ENCODE measurements around the gene SMIM44. TPM values are rescaled to one million over a fixed set of nuclear protein-coding genes. Genes with fewer than 3 reads are reported as not detected.

Gene SMIM44
- total RNA-seq, 1 donor from 2014 or later = not detected

GRCh38 chr19:3528539-3529211, 45.4 kb upstream of the SMIM44 start:
- DNase-seq (no peak), ATAC-seq (no peak)
- no peak for TF ChIP-seq CTCF (IDR thresholded peaks at IDR 0.05)
- intact Hi-C loops (cut with DNase I) = no loop called here
- Histone ChIP-seq H3K27ac (no peak overlapping the region), H3K36me3 (peaks cover 69% of the 10 kb centered on the region), H3K9me3 (no peaks in the 10 kb centered on the region), H3K4me3 (no peak overlapping the region), H3K4me1 (no peaks in the 10 kb centered on the region), H3K27me3 (no peaks in the 10 kb centered on the region)

GRCh38 chr19:3528080-3528479, 44.8 kb upstream of the SMIM44 start:
- DNase-seq = no peak
- TF ChIP-seq CTCF (IDR thresholded peaks at IDR 0.05) = no peak
- intact Hi-C loops (cut with DNase I) = no loop called here
- no peak overlapping the region for H3K4me3 ChIP-seq
- no peaks in the 10 kb centered on the region for H3K4me1 ChIP-seq
- no peak for ATAC-seq
- peaks cover 69% of the 10 kb centered on the region for H3K36me3 ChIP-seq
- no peaks in the 10 kb centered on the region for H3K27me3 ChIP-seq
- H3K27ac ChIP-seq = no peak overlapping the region
- H3K9me3 ChIP-seq = no peaks in the 10 kb centered on the region

GRCh38 chr19:3527238-3527910, 44.1 kb upstream of the SMIM44 start:
- no peak overlapping the region for H3K27ac ChIP-seq
- no peaks in the 10 kb centered on the region for H3K9me3 ChIP-seq
- no peak for TF ChIP-seq CTCF (IDR thresholded peaks at IDR 0.05)
- intact Hi-C loops (cut with DNase I) = no loop called here
- H3K4me1 ChIP-seq = no peaks in the 10 kb centered on the region
- no peaks in the 10 kb centered on the region for H3K27me3 ChIP-seq
- no peak overlapping the region for H3K4me3 ChIP-seq
- ATAC-seq (no peak), DNase-seq (no peak)
- peaks cover 64% of the 10 kb centered on the region for H3K36me3 ChIP-seq

GRCh38 chr19:3526507-3527237, 43.4 kb upstream of the SMIM44 start:
- H3K36me3 ChIP-seq = peaks cover 57% of the 10 kb centered on the region
- no peak overlapping the region for H3K27ac ChIP-seq
- no peak for ATAC-seq
- H3K27me3 ChIP-seq = no peaks in the 10 kb centered on the region
- TF ChIP-seq CTCF (IDR thresholded peaks at IDR 0.05) = no peak
- no peak for DNase-seq
- H3K4me1 ChIP-seq = no peaks in the 10 kb centered on the region
- H3K9me3 ChIP-seq = no peaks in the 10 kb centered on the region
- H3K4me3 ChIP-seq = no peak overlapping the region
- intact Hi-C loops (cut with DNase I) = no loop called here

- intact Hi-C loops (cut with DNase I) = no loop called here
- Histone ChIP-seq H3K36me3 (peaks cover 45% of the 10 kb centered on the region), H3K9me3 (no peaks in the 10 kb centered on the region), H3K27me3 (no peaks in the 10 kb centered on the region), H3K27ac (no peak overlapping the region), H3K4me3 (no peak overlapping the region), H3K4me1 (no peaks in the 10 kb centered on the region)
- no peak for ATAC-seq
- DNase-seq = no peak
- no peak for TF ChIP-seq CTCF (IDR thresholded peaks at IDR 0.05)
These were observed 41.7 kb upstream of the SMIM44 start for GRCh38 chr19:3524904-3525451.
